Liver (tissue), 3 donors: Measurements from ENCODE around the gene SLC22A12.

Experiments used
- CTCF ChIP-seq: fragments of 150-350 bp; IDR thresholded peaks from 2 replicates; pipeline ENCODE4 v1.5.1; 2017; ENCODE audit warnings: improper control_type of control experiment, low read depth, low read length; ENCODE audit not compliant: missing input control
- EGR1 ChIP-seq, 2 donors: IDR thresholded peaks; 2 replicates each; pipeline ENCODE4 v1.6.1; 2016 to 2018; ENCODE audit warnings: antibody characterized with exemption in 2 of 2, low read depth in 2 of 2
- FOXA1 ChIP-seq: IDR thresholded peaks from 2 replicates; pipeline ENCODE4 v1.6.1; 2016; ENCODE audit warnings: antibody characterized with exemption
- JUND ChIP-seq, 2 donors: IDR thresholded peaks; 2 replicates each; pipeline ENCODE4 v1.6.1; 2016; ENCODE audit warnings: antibody characterized with exemption in 2 of 2
- RAD21 ChIP-seq, 2 donors: IDR thresholded peaks; 2 replicates each; pipeline ENCODE4 v1.6.1; 2016; ENCODE audit warnings: antibody characterized with exemption in 2 of 2, mild to moderate bottlenecking in 2 of 2
- REST ChIP-seq: IDR thresholded peaks from 2 replicates; pipeline ENCODE4 v1.6.1; 2016; ENCODE audit warnings: antibody characterized with exemption, mild to moderate bottlenecking
- SP1 ChIP-seq: IDR thresholded peaks from 2 replicates; pipeline ENCODE4 v1.6.1; 2018; ENCODE audit warnings: antibody characterized with exemption, mild to moderate bottlenecking
- ZBTB33 ChIP-seq: IDR thresholded peaks from 2 replicates; pipeline ENCODE4 v1.6.1; 2016; ENCODE audit warnings: antibody characterized with exemption
- donor health status: healthy.
- donor health status: healthy.

GRCh38 chr11:64570341-64570740, 20.7 kb upstream of the SLC22A12 start:
- TF ChIP-seq CTCF (no peak), JUND (IDR thresholded peaks at IDR 0.05) (no peak), RAD21 (IDR thresholded peaks at IDR 0.05) (no peak), SP1 (no peak), FOXA1 (no peak), REST (no peak), ZBTB33 (no peak), EGR1 (IDR thresholded peaks at IDR 0.05; ENCODE audit: low read depth in 2 of 2) (no peak)
